Esophagus squamous epithelium (tissue), 4 donors: Measurements from ENCODE around the gene SPRR4.

Experiments used
- CTCF ChIP-seq, 6 experiments: fragments of 450-650 bp in 4 of 6; fragments of 200-600 bp in 2 of 6; sonication (generic) in 2 of 6; IDR thresholded peaks; one replicate each; pipeline ENCODE4 v1.5.1; 2016 to 2019; ENCODE audit warnings: antibody characterized with exemption in 6 of 6, mild to moderate bottlenecking in 4 of 6, moderate library complexity in 4 of 6
- POLR2A ChIP-seq, 4 donors: fragments of 450-650 bp; IDR thresholded peaks; one replicate each; pipeline ENCODE4 v1.6.1; 2017; ENCODE audit warnings: antibody characterized with exemption in 4 of 4, mild to moderate bottlenecking in 4 of 4, moderate library complexity in 3 of 4

- TF ChIP-seq POLR2A (IDR thresholded peaks at IDR 0.05), result no peak
- TF ChIP-seq CTCF (IDR thresholded peaks at IDR 0.05), result no peak
Observed at GRCh38 chr1:152977614-152978013, 7.2 kb downstream of the SPRR4 start.
